Right lobe of liver (tissue), 6 donors: ENCODE measurements around the gene FBXL13. TPM values are rescaled to one million over a fixed set of nuclear protein-coding genes. Genes with fewer than 3 reads are reported as not detected.
"Not testable (repeated sequence)": the region's sequence is repeated elsewhere in the genome, so short reads cannot be mapped to it uniquely, and the experiment has no call there.

ENCODE experiments used
- ATAC-seq, 4 donors: fragments of 200-7000 bp; cut with Tn5 transposase; one replicate each; pipeline ENCODE4 v1.9.1; 2020; ENCODE audit warnings: mild to moderate bottlenecking in 4 of 4, moderate library complexity in 4 of 4
- DNase-seq, 3 donors: peaks; one replicate each; pipeline ENCODE4 v3.0.0-alpha.2; 2020
- H3K27ac ChIP-seq, 3 donors: fragments of 200-600 bp; one replicate each; pipeline ENCODE4 v1.8.0; 2022
- H3K27me3 ChIP-seq, 2 donors: fragments of 200-600 bp; one replicate each; pipeline ENCODE4 v1.8.0; 2022
- H3K36me3 ChIP-seq, 4 donors: fragments of 200-600 bp; sonication (generic) in 1 of 4; one replicate each; pipeline versions ENCODE4 v1.5.1 to v1.8.0; 2017 to 2022; ENCODE audit warnings: control low read depth in 1 of 4
- H3K4me1 ChIP-seq, 4 donors: fragments of 200-600 bp; sonication (generic) in 1 of 4; one replicate each; pipeline versions ENCODE4 v1.5.1 to v1.8.0; 2017 to 2022; ENCODE audit warnings: control low read depth in 1 of 4
- H3K4me3 ChIP-seq, 3 donors: fragments of 200-600 bp; one replicate each; pipeline ENCODE4 v1.8.0; 2022
- H3K9me3 ChIP-seq, 4 donors: fragments of 200-600 bp; sonication (generic) in 1 of 4; one replicate each; pipeline versions ENCODE4 v1.5.1 to v1.8.0; 2017 to 2022; ENCODE audit warnings: control low read depth in 1 of 4
- POLR2A ChIP-seq: fragments of 450-650 bp; IDR thresholded peaks from one replicate; pipeline ENCODE4 v1.6.1; 2017; ENCODE audit warnings: antibody characterized with exemption, mild to moderate bottlenecking
- WGBS: methylation state at CpG from one replicate; pipeline ENCODE4 v1.1.6; 2018; ENCODE audit warnings: low coverage, low lambda C conversion rate; ENCODE audit not compliant: insufficient coverage; ENCODE audit errors: missing lambda C conversion rate; 5-methylcytosine and 5-hydroxymethylcytosine counted together
- intact Hi-C, 2 donors: fragments of 100-400 bp; cut with DNase I; formaldehyde crosslinking; loops; one replicate each; pipeline versions ENCODE4 v1.11.2 to v1.14.1; 2022
- total RNA-seq, 6 experiments: library from RNA; depleted of rRNA in 2 of 6; stranded (reverse); fragments of >200 nt in 2 of 6; fragmentation: NEBNext Ultra II Directional in 3 of 6; extraction: Animal tissue kit (Norgen Biotek cat#: 25700) in 3 of 6; gene quantifications; one replicate each; pipeline versions ENCODE4 v1.1.0 to v1.2.4, GENCODE V29; 2016 to 2023
- TF ChIP-seq, protein P1 (sequence below), 4 donors: fragments of 200-600 bp in 3 of 4; fragments of 450-650 bp in 1 of 4; IDR thresholded peaks; one replicate each; pipeline versions ENCODE4 v1.5.1 to v1.8.0; 2016 to 2022; ENCODE audit warnings: antibody characterized with exemption in 4 of 4, mild to moderate bottlenecking in 2 of 4
- donor health status: DM: no; HTN: yes; CAD: no.
- donor health status: DM: no; HTN: no; CAD: no.
- donor health status: DM: no; HTN: no; CAD: no.
- donor health status: DM: no; HTN: yes; CAD: no.
- donor health status: DM: no; HTN: yes; CAD: no.

FBXL13 gene
- total RNA-seq, 6 experiments from 2014 or later: 0.12 to 0.31 (median 0.20) TPM; not detected in 2

GRCh38 chr7:102916426-102916825, 158.2 kb downstream of the FBXL13 start:
- ATAC-seq (no peak), DNase-seq (no peak)
- Histone ChIP-seq H3K4me3 (no peak overlapping the region), H3K27ac (no peak overlapping the region), H3K27me3 (no peaks in the 10 kb centered on the region), H3K9me3 (no peaks in the 10 kb centered on the region), H3K4me1 (no peaks in the 10 kb centered on the region), H3K36me3 (no peaks in the 10 kb centered on the region)
- WGBS: 77% methylated on average over 3 of the region's 3 CpGs
- intact Hi-C loops: no loop called here
- TF ChIP-seq, protein P1, sequence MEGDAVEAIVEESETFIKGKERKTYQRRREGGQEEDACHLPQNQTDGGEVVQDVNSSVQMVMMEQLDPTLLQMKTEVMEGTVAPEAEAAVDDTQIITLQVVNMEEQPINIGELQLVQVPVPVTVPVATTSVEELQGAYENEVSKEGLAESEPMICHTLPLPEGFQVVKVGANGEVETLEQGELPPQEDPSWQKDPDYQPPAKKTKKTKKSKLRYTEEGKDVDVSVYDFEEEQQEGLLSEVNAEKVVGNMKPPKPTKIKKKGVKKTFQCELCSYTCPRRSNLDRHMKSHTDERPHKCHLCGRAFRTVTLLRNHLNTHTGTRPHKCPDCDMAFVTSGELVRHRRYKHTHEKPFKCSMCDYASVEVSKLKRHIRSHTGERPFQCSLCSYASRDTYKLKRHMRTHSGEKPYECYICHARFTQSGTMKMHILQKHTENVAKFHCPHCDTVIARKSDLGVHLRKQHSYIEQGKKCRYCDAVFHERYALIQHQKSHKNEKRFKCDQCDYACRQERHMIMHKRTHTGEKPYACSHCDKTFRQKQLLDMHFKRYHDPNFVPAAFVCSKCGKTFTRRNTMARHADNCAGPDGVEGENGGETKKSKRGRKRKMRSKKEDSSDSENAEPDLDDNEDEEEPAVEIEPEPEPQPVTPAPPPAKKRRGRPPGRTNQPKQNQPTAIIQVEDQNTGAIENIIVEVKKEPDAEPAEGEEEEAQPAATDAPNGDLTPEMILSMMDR (IDR thresholded peaks at IDR 0.05): no peak
- no peak for TF ChIP-seq POLR2A

DNA sequence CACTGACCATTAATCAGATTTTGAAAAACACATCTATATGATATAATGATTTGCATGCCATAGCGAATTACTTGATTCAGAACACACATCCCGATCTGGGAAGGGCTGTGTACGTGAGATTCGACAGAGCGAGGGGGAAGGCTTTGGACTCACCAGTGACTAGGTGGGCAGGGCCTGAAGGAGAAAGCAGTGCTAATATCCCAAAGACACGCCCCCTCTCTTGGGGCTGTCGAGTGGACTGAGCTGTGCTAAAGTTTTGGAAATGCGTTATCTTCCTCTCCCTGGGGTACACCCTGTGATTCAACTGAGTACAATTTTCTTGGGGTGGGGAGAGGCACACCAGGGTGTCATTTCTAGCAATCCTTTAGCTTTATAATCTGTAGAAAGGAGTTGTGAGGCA, 160.0 kb downstream of the FBXL13 start:
- H3K27me3 ChIP-seq: no peaks in the 10 kb centered on the region
- no peaks in the 10 kb centered on the region for H3K9me3 ChIP-seq
- no peak overlapping the region for H3K27ac ChIP-seq
- ATAC-seq (peak in 3 of 4 donors; percentile 18 to 42 (median 36)), DNase-seq (no peak)
- intact Hi-C loops: no loop called here
- H3K4me3 ChIP-seq: no peak overlapping the region
- WGBS: 76% methylated on average over 4 of the region's 8 CpGs
- H3K36me3 ChIP-seq: no peaks in the 10 kb centered on the region
- H3K4me1 ChIP-seq: no peaks in the 10 kb centered on the region
- TF ChIP-seq, protein P1 (IDR thresholded peaks at IDR 0.05): no peak
- no peak for TF ChIP-seq POLR2A

DNA sequence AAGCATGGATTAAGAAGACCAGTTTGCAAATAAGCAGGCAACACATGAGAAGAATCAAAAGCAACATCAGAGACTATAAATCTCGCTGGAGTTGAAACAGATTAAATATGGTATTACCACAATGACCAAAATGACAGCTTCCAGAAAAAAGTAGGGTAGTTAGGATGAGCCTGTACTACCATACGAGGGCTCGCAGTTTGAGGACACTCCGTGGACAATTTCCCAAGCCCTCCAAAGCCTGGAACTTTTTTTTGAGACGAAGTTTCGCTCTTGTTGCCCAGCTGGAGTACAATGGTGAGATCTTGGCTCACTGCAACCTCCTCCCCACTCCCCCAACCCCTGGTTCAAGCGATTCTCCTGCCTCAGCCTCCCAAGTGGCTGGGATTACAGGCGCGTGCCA, 160.8 kb downstream of the FBXL13 start:
- Histone ChIP-seq H3K9me3 (no peaks in the 10 kb centered on the region), H3K27me3 (no peaks in the 10 kb centered on the region), H3K4me3 (peak overlapping the region in 1 of 3 donors; percentile 12), H3K27ac (no peak overlapping the region), H3K36me3 (no peaks in the 10 kb centered on the region), H3K4me1 (no peaks in the 10 kb centered on the region)
- TF ChIP-seq POLR2A: no peak
- TF ChIP-seq, protein P1 (IDR thresholded peaks at IDR 0.05): no peak
- intact Hi-C loops: no loop called here
- no peak for DNase-seq
- ATAC-seq: no peak
- WGBS: 89% methylated on average over 9 of the region's 9 CpGs

GRCh38 chr7:102912742-102913141, 161.9 kb downstream of the FBXL13 start, which contains the start of gene LRRC17:
Gene LRRC17 (plus strand): TSS chr7:102913000. CDS start chr7:102933914, 20,914 bp downstream.
- Histone ChIP-seq H3K9me3 (no peaks in the 10 kb centered on the region), H3K4me3 (peak within 1 kb of the TSS in 1 of 3 donors; percentile 12), H3K36me3 (no peaks in the 10 kb centered on the region), H3K27ac (no peak within 1 kb of the TSS), H3K27me3 (no peaks in the 10 kb centered on the region), H3K4me1 (no peaks in the 10 kb centered on the region)
- DNase-seq (no peak), ATAC-seq (peak in 2 of 4 donors; percentile 18 to 29)
- intact Hi-C loops: no loop called here
- TF ChIP-seq, protein P1 (IDR thresholded peaks at IDR 0.05): no peak
- no peak for TF ChIP-seq POLR2A
- WGBS: 29% methylated on average over 6 of the region's 6 CpGs

GRCh38 chr7:102908676-102909075, 165.9 kb downstream of the FBXL13 start:
- H3K36me3 ChIP-seq: no peaks in the 10 kb centered on the region
- intact Hi-C loops: no loop called here
- no peak for TF ChIP-seq POLR2A
- TF ChIP-seq, protein P1 (IDR thresholded peaks at IDR 0.05): no peak
- ATAC-seq (no peak), DNase-seq (no peak)
- no peaks in the 10 kb centered on the region for H3K27me3 ChIP-seq
- H3K4me3 ChIP-seq: no peak overlapping the region
- H3K27ac ChIP-seq: no peak overlapping the region
- H3K9me3 ChIP-seq: no peaks in the 10 kb centered on the region
- H3K4me1 ChIP-seq: no peaks in the 10 kb centered on the region

GRCh38 chr7:102903576-102903975, 171.0 kb downstream of the FBXL13 start:
- H3K36me3 ChIP-seq, H3K4me1 ChIP-seq, H3K27ac ChIP-seq, H3K27me3 ChIP-seq, ATAC-seq, intact Hi-C loops, H3K4me3 ChIP-seq, H3K9me3 ChIP-seq, DNase-seq: not testable (repeated sequence)
- 83% methylated on average over 1 of the region's 1 CpG for WGBS

DNA sequence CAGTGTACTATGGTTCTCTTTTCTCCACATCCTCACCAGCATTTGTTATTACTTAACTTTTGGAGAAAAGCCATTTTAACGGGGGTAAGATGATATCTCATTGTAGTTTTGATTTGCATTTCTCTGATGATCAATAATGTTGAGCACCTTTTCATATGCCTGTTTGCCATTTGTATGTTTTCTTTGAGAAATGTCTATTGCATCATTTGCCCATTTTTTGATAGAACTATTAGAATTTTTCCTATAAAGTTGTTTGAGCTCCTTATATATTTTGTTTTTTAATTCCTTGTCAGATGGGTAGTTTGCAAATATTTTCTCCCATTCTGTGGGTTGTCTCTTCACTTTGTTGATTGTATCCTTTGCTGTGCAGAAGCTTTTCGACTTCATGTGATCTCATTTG, 172.5 kb downstream of the FBXL13 start:
- H3K27ac ChIP-seq, H3K27me3 ChIP-seq, H3K36me3 ChIP-seq, H3K4me3 ChIP-seq, DNase-seq, intact Hi-C loops, H3K4me1 ChIP-seq, H3K9me3 ChIP-seq, ATAC-seq: not testable (repeated sequence)
- WGBS: 28% methylated on average over 2 of the region's 2 CpGs
